Keratinocyte (primary cell): ENCODE measurements around the gene SCAF1.

Source experiments
- CTCF ChIP-seq, 3 experiments: IDR thresholded peaks in 1 of 3; conservative IDR thresholded peaks in 1 of 3; optimal IDR thresholded peaks in 1 of 3; 2 replicates in 2 of 3; 3 replicates in 1 of 3; pipeline versions ENCODE3 to v1.5.1; 2011; ENCODE audit warnings: low read length in 3 of 3, mild to moderate bottlenecking in 3 of 3, moderate library complexity in 2 of 3, control low read depth in 1 of 3, inconsistent platforms in 1 of 3; ENCODE audit not compliant: insufficient read depth in 2 of 3; ENCODE audit errors: extremely low read depth in 1 of 3
- EZH2 ChIP-seq: IDR thresholded peaks from one replicate; pipeline ENCODE4 v1.6.1; 2012; ENCODE audit warnings: inconsistent platforms, mild to moderate bottlenecking, low read length, moderate library complexity

- TF ChIP-seq CTCF (optimal IDR thresholded peaks at IDR 0.05 in 1 of 3, IDR thresholded peaks at IDR 0.05 in 1 of 3, conservative IDR thresholded peaks at IDR 0.05 in 1 of 3; ENCODE audit: extremely low read depth in 1 of 3, insufficient read depth in 2 of 3, low read length in 3 of 3) (no peak), EZH2 (no peak)
These were observed 4.6 kb downstream of the SCAF1 start for GRCh38 chr19:49646586-49646985.
